Measurements from ENCODE around the gene SEMA7A.

Gene SEMA7A

GRCh38 chr15:74451861-74452835 is 18.4 kb upstream of the SEMA7A start:
- in situ Hi-C loops (cut with MboI; ENCODE audit: low sequenced_read_pairs), result no loop called here

- in situ Hi-C loops (cut with MboI; ENCODE audit: low sequenced_read_pairs), result no loop called here
Measured at GRCh38 chr15:74451322-74451721, 17.6 kb upstream of the SEMA7A start.

GRCh38 chr15:74449643-74450205 is 16.0 kb upstream of the SEMA7A start:
- in situ Hi-C loops (cut with MboI; ENCODE audit: low sequenced_read_pairs), result no loop called here

GRCh38 chr15:74449095-74449494 is 15.3 kb upstream of the SEMA7A start:
- in situ Hi-C loops (cut with MboI; ENCODE audit: low sequenced_read_pairs), result no loop called here

GRCh38 chr15:74445816-74446763 is 12.3 kb upstream of the SEMA7A start:
- in situ Hi-C loops (cut with MboI; ENCODE audit: low sequenced_read_pairs), result no loop called here

GRCh38 chr15:74444106-74445062 is 10.6 kb upstream of the SEMA7A start:
- in situ Hi-C loops (cut with MboI; ENCODE audit: low sequenced_read_pairs), result no loop called here

GRCh38 chr15:74443100-74443909 is 9.5 kb upstream of the SEMA7A start:
- in situ Hi-C loops (cut with MboI; ENCODE audit: low sequenced_read_pairs), result no loop called here

GRCh38 chr15:74442604-74443003 is 8.8 kb upstream of the SEMA7A start:
- in situ Hi-C loops (cut with MboI; ENCODE audit: low sequenced_read_pairs), result no loop called here

GRCh38 chr15:74442063-74442462 is 8.3 kb upstream of the SEMA7A start:
- in situ Hi-C loops (cut with MboI; ENCODE audit: low sequenced_read_pairs), result no loop called here

- in situ Hi-C loops (cut with MboI; ENCODE audit: low sequenced_read_pairs), result no loop called here
Measured at GRCh38 chr15:74441248-74441941, 7.6 kb upstream of the SEMA7A start.

- in situ Hi-C loops (cut with MboI; ENCODE audit: low sequenced_read_pairs), result no loop called here
Measured at GRCh38 chr15:74438721-74439316, 5.1 kb upstream of the SEMA7A start.

- in situ Hi-C loops (cut with MboI; ENCODE audit: low sequenced_read_pairs), result no loop called here
Measured at GRCh38 chr15:74438206-74438605, 4.4 kb upstream of the SEMA7A start.

GRCh38 chr15:74434263-74435136 is 742 bp upstream of the SEMA7A start:
- in situ Hi-C loops (cut with MboI; ENCODE audit: low sequenced_read_pairs), result no loop called here

GRCh38 chr15:74432968-74433591 is 678 bp downstream of the SEMA7A start:
- in situ Hi-C loops (cut with MboI; ENCODE audit: low sequenced_read_pairs), result no loop called here

- in situ Hi-C loops (cut with MboI; ENCODE audit: low sequenced_read_pairs), result no loop called here
Measured at GRCh38 chr15:74432271-74432967, 1.3 kb downstream of the SEMA7A start.

GRCh38 chr15:74431645-74432044 is 2.1 kb downstream of the SEMA7A start:
- in situ Hi-C loops (cut with MboI; ENCODE audit: low sequenced_read_pairs), result no loop called here

Measured in hTERT RPE-1 (cell line).